SK-N-SH (cell line): ENCODE data around the gene RPS27L. TPM values are rescaled to one million over a fixed set of nuclear protein-coding genes. Genes with fewer than 3 reads are reported as not detected.

Experiments used
- CTCF ChIA-PET: fragments of 300-600, 350-600 bp; formaldehyde crosslinking; extraction: SDS; loops from one replicate; lab custom pipeline; 2021; lab: Yijun Ruan, JAX
- POLR2A ChIA-PET: fragments of 350-600 bp; sonication (Branson Sonifier 250); formaldehyde crosslinking; extraction: SDS; loops from one replicate; lab custom pipeline; 2020; ENCODE audit warnings: antibody characterized with exemption, inconsistent platforms; lab: Yijun Ruan, JAX
- DNase-seq: peaks from one replicate; pipeline ENCODE4 v3.0.0; 2012
- H2AFZ ChIP-seq: fragments of 200-600 bp; sonication (generic); 2 replicates; pipeline ENCODE4 v1.8.1; 2016; ENCODE audit warnings: antibody characterized with exemption, mild to moderate bottlenecking, low read depth
- H3F3A ChIP-seq: fragments of 200-600 bp; sonication (generic); replicated peaks from 2 replicates; pipeline ENCODE3; 2016; ENCODE audit warnings: antibody characterized with exemption, mild to moderate bottlenecking; ENCODE audit not compliant: insufficient read depth
- H3K27ac ChIP-seq, 2 experiments: fragments of 200-500 bp in 1 of 2; fragments of 200-600 bp in 1 of 2; sonication (Bioruptor generic) in 1 of 2; sonication (generic), shearing (Covaris generic) in 1 of 2; 2 replicates each; pipeline versions ENCODE4 v1.5.1 to v1.6.1; 2014 to 2016; ENCODE audit warnings: low read depth in 2 of 2, inconsistent platforms in 1 of 2, low read length in 1 of 2, mild to moderate bottlenecking in 1 of 2, mixed read lengths in 1 of 2
- H3K27me3 ChIP-seq: fragments of 200-600 bp; sonication (generic), shearing (Covaris generic); 2 replicates; pipeline ENCODE4 v1.6.1; 2016; ENCODE audit warnings: mixed run types; ENCODE audit not compliant: insufficient read depth
- H3K36me3 ChIP-seq, 2 experiments: fragments of 200-500 bp in 1 of 2; fragments of 200-600 bp in 1 of 2; sonication (Bioruptor generic) in 1 of 2; sonication (generic) in 1 of 2; replicated peaks in 1 of 2; 2 replicates each; pipeline versions ENCODE3 to v1.5.1; 2014 to 2016; ENCODE audit warnings: low read length in 1 of 2, mild to moderate bottlenecking in 1 of 2; ENCODE audit not compliant: insufficient read depth in 2 of 2, control insufficient read depth in 1 of 2
- H3K4me1 ChIP-seq, 2 experiments: fragments of 200-500 bp in 1 of 2; fragments of 200-600 bp in 1 of 2; sonication (Bioruptor generic) in 1 of 2; sonication (generic), shearing (Covaris generic) in 1 of 2; 2 replicates each; pipeline versions ENCODE4 v1.5.1 to v1.6.1; 2014 to 2016; ENCODE audit warnings: low read depth in 1 of 2, low read length in 1 of 2, mixed run types in 1 of 2; ENCODE audit not compliant: insufficient read depth in 2 of 2, control insufficient read depth in 1 of 2
- H3K4me2 ChIP-seq: fragments of 200-600 bp; sonication (generic), shearing (Covaris generic); 2 replicates; pipeline ENCODE4 v1.6.1; 2017; ENCODE audit warnings: mixed run types
- H3K4me3 ChIP-seq, 2 experiments: fragments of 200-500 bp in 1 of 2; fragments of 200-600 bp in 1 of 2; sonication (Bioruptor generic) in 1 of 2; sonication (generic), shearing (Covaris generic) in 1 of 2; 2 replicates each; pipeline versions ENCODE4 v1.5.1 to v1.8.1; 2014 to 2016; ENCODE audit warnings: low read depth in 2 of 2, inconsistent platforms in 1 of 2, low read length in 1 of 2, mild to moderate bottlenecking in 1 of 2, mixed read lengths in 1 of 2, moderate library complexity in 1 of 2
- H3K79me2 ChIP-seq: fragments of 200-600 bp; sonication (generic); 2 replicates; pipeline ENCODE4 v1.8.1; 2017; ENCODE audit warnings: mild to moderate bottlenecking; ENCODE audit not compliant: insufficient read depth
- H3K9ac ChIP-seq: fragments of 200-600 bp; sonication (generic); 2 replicates; pipeline ENCODE4 v1.6.1; 2017; ENCODE audit warnings: mixed run types
- H3K9me2 ChIP-seq: fragments of 200-600 bp; sonication (generic); 2 replicates; pipeline ENCODE4 v1.6.1; 2017; ENCODE audit warnings: mixed run types
- H3K9me3 ChIP-seq: fragments of 200-600 bp; sonication (generic); 2 replicates; pipeline ENCODE4 v1.6.1; 2017; ENCODE audit warnings: mixed run types, mild to moderate bottlenecking, moderate library complexity
- H4K20me1 ChIP-seq: fragments of 200-600 bp; sonication (generic); 2 replicates; pipeline ENCODE4 v1.6.1; 2017; ENCODE audit warnings: mild to moderate bottlenecking, mixed run types; ENCODE audit not compliant: insufficient read depth
- CHD2 ChIP-seq: fragments of 150-350 bp; IDR thresholded peaks from 2 replicates; pipeline ENCODE4 v1.6.1; 2018; ENCODE audit warnings: low read length; ENCODE audit not compliant: partially characterized antibody
- ELF1 ChIP-seq: IDR thresholded peaks from 2 replicates; pipeline ENCODE4 v1.4.0; 2012
- EZH2phosphoT487 ChIP-seq: fragments of 200-600 bp; sonication (generic); IDR thresholded peaks from 2 replicates; pipeline ENCODE4 v1.6.1; 2017; ENCODE audit warnings: low read depth, mixed run types, mild to moderate bottlenecking, antibody characterized with exemption, moderate library complexity, borderline replicate concordance
- FOSL2 ChIP-seq: IDR thresholded peaks from 2 replicates; pipeline ENCODE4 v1.4.0; 2012; ENCODE audit warnings: low read depth, mild to moderate bottlenecking, moderate library complexity, borderline replicate concordance
- FOXJ3 ChIP-seq: sonication (generic); formaldehyde crosslinking; IDR thresholded peaks from 2 replicates; pipeline ENCODE4 v1.5.1; 2020; ENCODE audit warnings: mild to moderate bottlenecking, missing genetic modification reagents
- FOXM1 ChIP-seq: IDR thresholded peaks from 2 replicates; pipeline ENCODE4 v1.4.0; 2012; ENCODE audit warnings: low read depth, mild to moderate bottlenecking
- GABPA ChIP-seq: IDR thresholded peaks from 2 replicates; pipeline ENCODE4 v1.4.0; 2012; ENCODE audit warnings: low read depth, mild to moderate bottlenecking
- JUND ChIP-seq: IDR thresholded peaks from 2 replicates; pipeline ENCODE4 v1.4.0; 2012
- MEF2A ChIP-seq: IDR thresholded peaks from 2 replicates; pipeline ENCODE4 v1.4.0; 2012; ENCODE audit warnings: low read depth, borderline replicate concordance
- MXI1 ChIP-seq: IDR thresholded peaks from 2 replicates; pipeline ENCODE4 v1.6.1; 2012; ENCODE audit warnings: mild to moderate bottlenecking, low read depth, low read length, improper control_type of control experiment
- NRF1 ChIP-seq: IDR thresholded peaks from 2 replicates; pipeline ENCODE4 v1.6.1; 2012; ENCODE audit warnings: low read depth, mild to moderate bottlenecking, low read length
- POLR2AphosphoS5 ChIP-seq: IDR thresholded peaks from 2 replicates; pipeline ENCODE4 v1.6.1; 2012; ENCODE audit warnings: low read depth, low read length
- RXRA ChIP-seq: IDR thresholded peaks from 2 replicates; pipeline ENCODE4 v1.4.0; 2012; ENCODE audit warnings: low read depth, mild to moderate bottlenecking, borderline replicate concordance
- TAF1 ChIP-seq: IDR thresholded peaks from 2 replicates; pipeline ENCODE4 v1.6.1; 2012; ENCODE audit warnings: low read depth, mild to moderate bottlenecking, low read length, moderate library complexity, borderline replicate concordance
- TCF12 ChIP-seq: IDR thresholded peaks from 2 replicates; pipeline ENCODE4 v1.4.0; 2012
- TEAD4 ChIP-seq: IDR thresholded peaks from 2 replicates; pipeline ENCODE4 v1.4.0; 2012; ENCODE audit warnings: mild to moderate bottlenecking, borderline replicate concordance; ENCODE audit not compliant: insufficient read depth
- WGBS: methylation state at CpG from one replicate; pipeline ENCODE4 v1.1.6; 2017; ENCODE audit warnings: low lambda C conversion rate; 5-methylcytosine and 5-hydroxymethylcytosine counted together
- polyA plus RNA-seq, 3 experiments: library from polyadenylated mRNA; depleted of rRNA; stranded (reverse); fragments of >200 nt; gene quantifications; 2 replicates each; pipeline ENCODE4 v1.2.3, GENCODE V29; 2012
- TF ChIP-seq, protein P1 (sequence below): fragments of 150-350 bp; IDR thresholded peaks from 2 replicates; pipeline ENCODE4 v1.6.1; 2016; ENCODE audit warnings: mild to moderate bottlenecking, low read depth, low read length
- TF ChIP-seq, protein P2 (sequence below): IDR thresholded peaks from 2 replicates; pipeline ENCODE4; 2012
- TF ChIP-seq, protein P3 (sequence below): IDR thresholded peaks from 2 replicates; pipeline ENCODE4 v1.4.0; 2012; ENCODE audit warnings: low read depth, borderline replicate concordance
- TF ChIP-seq, protein P4 (sequence below): fragments of 150-350 bp; IDR thresholded peaks from 2 replicates; pipeline ENCODE4 v1.6.1; 2017; ENCODE audit warnings: antibody characterized with exemption, low read length, low read depth, borderline replicate concordance

The RPS27L gene
- polyA plus RNA-seq, 1 of the 3 experiments (the other 2 are of a cell fraction), result 319 TPM

DNA sequence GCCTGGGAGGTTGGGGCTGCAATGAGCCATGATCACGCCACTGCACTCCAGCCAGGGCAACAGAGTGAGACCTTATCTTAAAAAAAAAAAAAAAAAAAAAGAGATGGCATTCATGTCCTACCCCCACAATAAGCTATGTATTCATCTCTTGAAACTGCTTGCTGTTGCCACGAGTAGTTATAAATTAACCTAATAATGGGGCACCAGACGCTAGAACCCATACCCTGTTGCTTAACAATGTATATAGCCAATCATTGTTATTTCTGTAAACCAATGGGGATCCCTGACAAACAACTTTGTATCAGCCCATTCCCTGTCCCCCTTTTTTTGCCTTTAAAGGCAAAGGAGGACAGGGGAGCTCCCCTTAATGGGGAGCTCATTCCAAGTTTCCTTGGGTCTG lies 38.4 kb downstream of the RPS27L start:
- Histone ChIP-seq H3K4me1 (peaks cover 3 to 5% of the 10 kb centered on the region in 2 experiments; a peak in 3 of 4 replicates), H3K36me3 (no peaks in the 10 kb centered on the region), H3K27ac (no peak overlapping the region), H3K9ac (no peak overlapping the region), H4K20me1 (no peaks in the 10 kb centered on the region), H3K4me3 (no peak overlapping the region), H3K9me2 (no peaks in the 10 kb centered on the region), H2AFZ (no peak overlapping the region), H3K9me3 (no peaks in the 10 kb centered on the region), H3K27me3 (no peaks in the 10 kb centered on the region), H3F3A (peaks cover 19% of the 10 kb centered on the region), H3K4me2 (no peak overlapping the region), H3K79me2 (peaks cover 14% of the 10 kb centered on the region)
- 77% methylated on average over 3 of the region's 3 CpGs for WGBS
- POLR2A ChIA-PET, result no interaction called here
- TF ChIP-seq ELF1 (no peak), POLR2AphosphoS5 (no peak), NRF1 (no peak), RXRA (no peak), FOXM1 (no peak), CHD2 (no peak), FOSL2 (no peak), GABPA (no peak), TAF1 (no peak), MEF2A (no peak), TCF12 (no peak), MXI1 (no peak), JUND (no peak), FOXJ3 (CRISPR knock-in tag) (no peak), TEAD4 (no peak), EZH2phosphoT487 (no peak)
- TF ChIP-seq, protein P1, sequence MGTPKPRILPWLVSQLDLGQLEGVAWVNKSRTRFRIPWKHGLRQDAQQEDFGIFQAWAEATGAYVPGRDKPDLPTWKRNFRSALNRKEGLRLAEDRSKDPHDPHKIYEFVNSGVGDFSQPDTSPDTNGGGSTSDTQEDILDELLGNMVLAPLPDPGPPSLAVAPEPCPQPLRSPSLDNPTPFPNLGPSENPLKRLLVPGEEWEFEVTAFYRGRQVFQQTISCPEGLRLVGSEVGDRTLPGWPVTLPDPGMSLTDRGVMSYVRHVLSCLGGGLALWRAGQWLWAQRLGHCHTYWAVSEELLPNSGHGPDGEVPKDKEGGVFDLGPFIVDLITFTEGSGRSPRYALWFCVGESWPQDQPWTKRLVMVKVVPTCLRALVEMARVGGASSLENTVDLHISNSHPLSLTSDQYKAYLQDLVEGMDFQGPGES, result no peak
- TF ChIP-seq, protein P2, sequence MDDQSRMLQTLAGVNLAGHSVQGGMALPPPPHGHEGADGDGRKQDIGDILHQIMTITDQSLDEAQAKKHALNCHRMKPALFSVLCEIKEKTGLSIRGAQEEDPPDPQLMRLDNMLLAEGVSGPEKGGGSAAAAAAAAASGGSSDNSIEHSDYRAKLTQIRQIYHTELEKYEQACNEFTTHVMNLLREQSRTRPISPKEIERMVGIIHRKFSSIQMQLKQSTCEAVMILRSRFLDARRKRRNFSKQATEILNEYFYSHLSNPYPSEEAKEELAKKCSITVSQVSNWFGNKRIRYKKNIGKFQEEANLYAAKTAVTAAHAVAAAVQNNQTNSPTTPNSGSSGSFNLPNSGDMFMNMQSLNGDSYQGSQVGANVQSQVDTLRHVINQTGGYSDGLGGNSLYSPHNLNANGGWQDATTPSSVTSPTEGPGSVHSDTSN, result no peak
- TF ChIP-seq, protein P3, sequence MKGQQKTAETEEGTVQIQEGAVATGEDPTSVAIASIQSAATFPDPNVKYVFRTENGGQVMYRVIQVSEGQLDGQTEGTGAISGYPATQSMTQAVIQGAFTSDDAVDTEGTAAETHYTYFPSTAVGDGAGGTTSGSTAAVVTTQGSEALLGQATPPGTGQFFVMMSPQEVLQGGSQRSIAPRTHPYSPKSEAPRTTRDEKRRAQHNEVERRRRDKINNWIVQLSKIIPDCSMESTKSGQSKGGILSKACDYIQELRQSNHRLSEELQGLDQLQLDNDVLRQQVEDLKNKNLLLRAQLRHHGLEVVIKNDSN, result no peak
- TF ChIP-seq, protein P4, sequence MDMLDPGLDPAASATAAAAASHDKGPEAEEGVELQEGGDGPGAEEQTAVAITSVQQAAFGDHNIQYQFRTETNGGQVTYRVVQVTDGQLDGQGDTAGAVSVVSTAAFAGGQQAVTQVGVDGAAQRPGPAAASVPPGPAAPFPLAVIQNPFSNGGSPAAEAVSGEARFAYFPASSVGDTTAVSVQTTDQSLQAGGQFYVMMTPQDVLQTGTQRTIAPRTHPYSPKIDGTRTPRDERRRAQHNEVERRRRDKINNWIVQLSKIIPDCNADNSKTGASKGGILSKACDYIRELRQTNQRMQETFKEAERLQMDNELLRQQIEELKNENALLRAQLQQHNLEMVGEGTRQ, result no peak
- CTCF ChIA-PET, result interaction anchor here (0.9 to 1.1 kb wide), 3 partner anchors 24 to 70 kb away, joined by 3 to 4 read pairs (median 3); no protein-coding TSS in a partner anchor
- DNase-seq, result no peak
